HS-5 (cell line): Measurements from ENCODE around the gene TGFBR3.
A peak's percentile ranks its signal among the peaks of the same experiment; 100 is the strongest.

Experiments used
- DNase-seq: peaks from one replicate; pipeline ENCODE4 v3.0.0-alpha.2; 2012; ENCODE audit warnings: low read depth

TGFBR3 gene

DNA sequence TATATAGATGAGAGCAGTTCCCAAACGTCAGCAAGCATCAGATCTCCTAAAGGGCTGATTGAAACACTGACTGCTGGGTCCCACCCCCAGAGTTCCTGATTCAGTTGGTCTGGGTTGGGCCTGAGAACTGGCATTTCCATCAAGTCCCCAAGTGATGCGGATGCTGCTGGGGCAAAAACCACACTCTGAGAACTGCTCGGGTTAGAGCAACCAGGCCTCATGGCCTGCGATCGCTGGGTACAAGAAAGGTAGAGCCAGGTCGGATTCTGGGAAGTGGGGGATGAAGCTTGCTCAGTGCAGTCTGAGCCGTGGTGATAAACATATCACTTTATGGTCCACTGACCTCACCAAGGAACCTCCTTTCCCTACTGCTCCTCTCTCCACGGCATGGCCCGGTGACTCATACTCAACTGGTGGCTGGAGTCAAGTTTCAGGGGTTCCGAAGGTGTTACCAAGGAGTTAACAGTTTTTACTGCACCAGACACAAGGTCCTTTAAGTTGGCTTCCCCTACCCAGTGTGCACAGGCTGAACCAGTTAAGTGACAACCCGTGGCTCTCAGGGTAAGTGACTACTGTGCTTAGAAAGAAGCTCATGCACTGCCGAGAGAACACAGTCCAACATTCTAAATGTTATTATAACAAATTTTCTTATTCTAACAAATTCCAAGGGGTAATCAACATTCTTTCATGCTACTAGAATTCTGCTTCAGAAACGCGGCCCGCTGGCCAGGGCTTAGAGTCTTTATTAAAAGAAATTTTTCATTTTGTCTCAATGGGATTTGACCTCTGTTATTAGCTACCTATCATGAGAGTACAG is 153.5 kb downstream of the TGFBR3 start:
- no peak for DNase-seq

DNA sequence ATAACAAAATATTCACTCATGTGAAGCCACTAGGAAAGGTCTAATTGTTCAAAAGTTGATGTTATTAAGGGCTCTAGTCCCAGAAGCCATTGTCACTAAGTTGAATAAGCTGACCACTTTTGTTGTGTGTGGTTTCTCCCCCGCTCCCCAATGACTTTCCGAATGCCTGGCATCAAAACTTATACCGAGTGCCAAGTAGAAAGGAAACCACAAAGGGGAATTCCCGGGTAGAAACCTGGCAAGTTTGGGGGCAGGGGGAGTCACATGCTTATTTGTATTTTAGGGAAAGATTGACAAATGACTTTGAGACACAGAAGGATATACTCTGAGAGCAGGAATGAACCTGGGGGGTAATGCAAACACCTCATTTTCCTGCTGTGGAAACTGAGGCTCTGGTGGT is 154.1 kb downstream of the TGFBR3 start:
- no peak for DNase-seq

DNA sequence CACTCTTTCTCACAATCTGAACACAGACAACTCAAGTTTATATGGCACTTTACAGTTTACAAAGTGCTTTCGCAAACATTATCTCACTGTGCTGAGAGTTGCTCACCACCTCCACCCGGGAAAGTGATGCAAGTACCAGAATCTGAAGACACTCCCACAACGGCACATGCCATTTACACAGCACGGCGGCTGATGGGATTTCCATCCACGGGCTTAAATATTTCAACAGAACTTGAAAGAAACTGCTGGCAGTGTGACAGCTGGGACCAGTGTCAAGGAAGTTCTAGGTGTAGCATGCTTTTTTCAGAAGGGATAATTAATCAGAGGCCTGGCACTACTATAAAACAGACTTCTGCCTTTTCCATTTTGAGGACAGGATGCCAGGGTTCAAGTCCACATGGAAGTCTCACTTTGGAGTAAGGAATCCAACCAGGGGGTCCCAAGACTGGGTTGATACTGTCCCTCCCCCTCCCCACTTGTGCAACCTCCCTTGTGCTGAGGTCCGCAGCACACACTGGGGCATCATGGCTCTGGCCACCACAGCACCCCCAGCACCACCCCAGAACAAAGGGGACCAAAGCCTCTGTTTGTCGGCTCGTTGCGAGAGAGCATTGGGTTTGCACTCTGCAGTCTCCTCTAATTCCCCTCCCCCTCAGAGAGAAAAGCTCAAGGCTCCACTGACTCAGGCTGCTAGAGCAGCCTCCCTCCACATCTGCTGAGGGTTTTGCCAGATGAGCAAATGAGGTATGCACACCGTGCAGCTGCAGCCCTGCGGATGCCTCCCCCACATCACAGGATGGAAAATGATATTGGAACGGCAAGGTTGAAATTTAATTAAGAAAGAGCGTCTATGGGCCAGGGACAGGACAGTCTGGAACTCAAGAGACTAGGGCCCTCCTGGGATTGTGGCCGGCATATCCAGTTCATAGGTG is 154.9 kb downstream of the TGFBR3 start:
- no peak for DNase-seq

DNA sequence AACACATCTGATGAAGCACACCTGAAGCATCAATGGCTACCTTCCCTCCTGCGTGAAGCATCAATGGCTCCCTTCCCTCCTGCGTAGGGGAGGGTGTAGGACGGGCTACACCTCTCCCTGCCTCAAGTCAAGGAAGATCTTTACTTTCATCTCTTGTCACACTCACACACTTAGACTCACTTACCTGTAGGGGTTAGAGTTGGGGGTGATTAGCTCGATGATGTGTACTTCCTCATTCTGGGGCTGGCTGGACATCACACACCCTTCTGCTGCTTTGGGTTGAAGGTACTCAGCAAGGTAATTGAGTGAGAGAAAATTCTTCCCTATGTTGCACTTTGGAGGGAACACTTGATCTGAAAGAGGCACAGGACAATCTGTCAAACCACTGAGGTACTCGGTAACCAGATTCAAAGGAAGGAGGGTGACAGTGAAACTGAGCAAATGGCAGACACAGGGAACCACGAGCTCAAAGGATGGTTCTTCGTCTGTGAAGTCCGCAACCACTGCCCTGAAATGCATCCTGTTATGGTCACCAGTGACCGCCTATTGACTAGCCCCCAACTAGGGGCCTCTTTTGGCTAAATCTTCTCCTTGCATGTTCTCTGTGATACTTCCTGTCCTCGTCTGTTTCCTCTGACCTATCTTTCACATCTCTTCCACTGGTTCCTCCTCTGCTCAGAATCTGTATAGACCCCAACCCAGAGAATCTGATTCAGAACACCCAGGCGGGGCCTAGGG is 156.2 kb downstream of the TGFBR3 start:
- DNase-seq: no peak

DNA sequence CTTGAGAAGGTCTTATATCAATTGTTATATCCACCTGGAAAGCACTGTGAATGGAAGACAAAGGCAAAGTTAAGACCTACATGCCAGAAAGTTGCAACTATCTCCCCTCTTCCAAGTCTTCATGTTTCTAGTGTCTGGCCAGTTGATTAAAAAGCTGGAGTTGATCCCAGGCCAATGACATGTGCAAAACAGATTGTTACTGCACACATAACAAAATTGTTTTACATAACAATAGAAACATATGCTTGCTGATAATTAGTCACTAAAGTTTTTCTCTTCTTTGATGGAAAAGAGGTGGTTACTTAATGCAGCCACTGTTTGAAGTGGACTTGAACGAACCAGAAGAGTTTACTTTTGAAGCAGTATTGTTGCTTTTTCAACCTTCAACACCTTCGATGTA is 158.2 kb downstream of the TGFBR3 start:
- no peak for DNase-seq

DNA sequence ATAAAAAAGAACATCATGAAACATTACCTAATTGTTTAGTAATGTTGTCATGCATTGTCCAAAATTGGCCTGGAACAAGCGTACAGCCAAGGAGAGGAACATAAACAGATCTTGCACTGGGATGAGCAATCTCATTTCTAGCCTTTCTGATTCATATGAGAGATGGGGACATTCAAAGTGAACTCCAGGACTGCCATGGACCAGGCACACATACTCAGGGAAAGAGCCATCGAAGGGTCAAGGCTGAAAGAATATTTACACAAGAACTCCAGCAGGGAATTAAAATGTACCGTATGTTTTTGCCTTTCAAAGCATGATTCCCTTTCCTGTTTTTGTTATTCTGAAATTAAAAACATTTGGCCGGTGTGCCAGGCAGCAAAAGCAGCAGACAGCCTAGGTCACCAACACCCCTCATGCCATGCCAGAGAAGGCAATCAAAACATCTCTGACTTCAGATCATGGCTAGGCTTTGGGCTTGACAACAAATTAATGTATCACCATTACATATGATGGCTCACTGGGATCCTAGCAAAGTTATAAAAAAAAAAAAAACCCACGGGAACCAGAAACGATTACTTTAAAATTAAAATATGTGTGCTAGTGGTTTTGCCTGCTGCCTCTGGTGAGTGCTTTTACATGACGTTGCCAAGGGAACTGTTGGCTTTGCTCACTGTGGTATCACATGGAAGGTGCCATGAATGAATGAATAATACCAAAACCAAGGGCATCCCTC is 159.8 kb downstream of the TGFBR3 start:
- peak; percentile 49 for DNase-seq

DNA sequence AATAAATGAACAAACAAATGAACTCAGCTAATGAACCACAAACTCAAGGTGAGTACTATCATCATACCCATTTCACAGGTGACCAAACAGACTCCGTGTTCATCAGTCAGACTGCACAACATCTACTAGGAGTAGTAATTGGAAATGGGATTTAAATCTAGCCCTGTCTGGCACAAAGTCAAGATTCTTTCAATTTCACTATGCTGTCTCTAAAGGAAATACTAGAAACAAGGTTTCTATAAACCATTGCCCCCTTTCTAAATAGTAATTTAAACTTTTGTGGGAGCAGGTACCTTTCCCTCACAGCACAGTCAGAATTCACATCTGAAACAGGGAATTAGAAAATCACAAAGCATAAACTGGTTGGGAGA is 160.3 kb downstream of the TGFBR3 start:
- no peak for DNase-seq

DNA sequence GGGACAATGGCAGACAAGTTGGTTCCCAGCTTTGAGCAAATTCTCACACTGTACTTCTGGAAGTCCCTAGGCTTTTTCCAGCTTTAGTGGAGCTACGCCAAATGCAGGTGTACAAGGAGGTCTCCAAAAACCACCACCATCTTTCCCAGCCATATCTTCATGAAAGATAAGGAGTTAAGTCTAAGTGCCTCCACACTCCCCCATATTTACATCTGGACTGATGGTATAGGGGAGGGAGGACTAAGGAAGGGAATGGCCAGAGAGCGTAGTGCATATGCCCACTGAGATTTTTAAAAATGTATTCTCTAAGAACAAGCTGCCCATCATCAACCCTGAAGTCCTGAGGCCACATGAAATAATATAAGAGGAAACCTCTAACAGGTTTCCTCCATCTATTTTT is 161.3 kb downstream of the TGFBR3 start:
- DNase-seq: no peak

DNA sequence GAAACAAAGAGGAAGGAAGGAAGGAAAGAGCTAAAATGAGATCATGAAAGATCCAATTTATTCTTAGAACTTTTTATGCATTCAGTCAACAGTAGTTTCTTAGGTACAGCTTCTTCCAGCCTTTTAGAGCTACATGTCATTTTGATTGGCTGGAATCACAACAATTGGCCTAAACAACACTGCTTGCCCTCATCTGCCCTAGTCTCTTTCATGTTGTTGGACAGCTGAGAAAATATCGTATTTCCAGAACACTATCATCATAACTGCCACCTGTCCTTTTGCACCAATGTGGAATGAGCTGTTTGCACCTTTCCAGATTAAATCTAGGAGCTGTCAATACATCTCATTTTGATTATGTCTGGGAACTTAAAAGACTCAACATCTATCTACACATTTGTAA is 161.7 kb downstream of the TGFBR3 start:
- DNase-seq: no peak

DNA sequence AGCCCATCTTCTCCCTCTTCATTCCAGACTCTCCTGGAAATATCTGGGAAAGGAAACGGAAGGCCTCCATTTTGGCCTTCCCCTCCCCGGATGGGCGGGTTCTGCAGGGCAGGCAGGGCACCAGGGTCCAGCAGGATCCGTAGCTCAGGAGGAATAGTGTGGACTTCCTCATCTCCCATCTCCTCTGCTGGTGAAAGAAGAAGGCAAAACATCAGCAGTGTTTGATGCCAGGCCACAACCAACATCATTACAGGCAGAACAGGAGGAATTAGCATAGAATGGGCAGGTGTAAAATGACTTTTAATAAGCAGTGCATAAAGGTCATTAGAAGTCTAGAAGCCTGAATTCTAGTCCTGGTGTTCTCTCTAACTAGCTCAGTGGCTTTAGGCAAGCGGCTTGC is 165.9 kb downstream of the TGFBR3 start:
- DNase-seq: no peak

DNA sequence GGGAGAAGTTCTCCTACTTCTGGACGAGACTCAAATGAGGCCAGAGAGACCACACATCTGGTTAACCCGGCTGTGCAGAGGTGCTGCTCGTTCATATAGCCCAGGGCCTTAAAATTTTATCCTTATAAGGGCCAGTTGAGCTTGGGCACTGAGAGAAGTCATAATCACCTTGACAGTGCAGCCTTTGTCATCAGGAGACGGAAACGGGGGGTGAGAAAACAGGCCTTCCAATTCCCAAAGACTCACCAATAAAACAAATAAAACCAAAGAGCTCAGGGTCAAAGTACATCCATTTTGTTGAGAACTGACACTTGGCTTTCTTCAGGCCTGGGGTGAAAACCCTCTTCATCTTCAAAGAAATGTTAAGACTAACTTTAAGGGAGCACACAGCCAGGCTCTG is 167.1 kb downstream of the TGFBR3 start:
- DNase-seq: no peak

DNA sequence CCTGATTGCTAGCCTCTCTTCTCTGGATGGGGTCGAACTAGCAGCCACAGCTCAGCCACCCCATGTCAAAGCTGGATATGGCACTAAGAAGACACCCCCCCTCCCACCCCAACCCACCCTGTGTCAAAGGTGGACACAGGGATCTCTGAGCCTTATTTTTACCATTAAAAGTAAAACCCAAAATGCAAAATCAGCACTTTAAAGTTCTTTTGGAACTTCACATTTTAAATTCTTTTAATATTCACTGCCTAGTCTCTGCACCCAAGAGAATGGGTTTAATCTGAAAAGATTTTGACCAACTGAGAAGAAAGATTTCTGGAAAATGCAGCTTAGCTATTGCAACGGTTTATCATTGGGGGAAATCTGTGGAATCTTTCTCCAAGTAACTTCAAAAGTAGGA is 167.6 kb downstream of the TGFBR3 start:
- DNase-seq: no peak

DNA sequence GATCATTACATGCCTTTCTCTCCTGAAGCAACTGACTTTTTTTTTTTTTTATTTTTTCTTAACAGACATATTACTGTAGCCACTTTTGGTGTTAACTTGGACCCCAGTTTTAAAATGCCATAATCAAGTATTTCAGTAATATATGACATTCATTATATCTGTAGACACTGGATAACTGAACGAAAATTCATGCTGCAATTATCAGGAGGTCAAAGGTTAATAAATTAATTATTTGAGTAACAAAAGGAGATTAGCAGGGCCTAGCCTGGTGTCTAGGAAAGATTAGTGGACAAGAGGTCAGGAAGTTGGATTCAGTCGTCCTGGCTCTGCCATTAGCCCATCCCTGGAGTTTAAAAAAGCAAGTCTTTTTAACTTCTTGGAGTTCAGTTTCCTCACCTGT is 168.1 kb downstream of the TGFBR3 start:
- no peak for DNase-seq

DNA sequence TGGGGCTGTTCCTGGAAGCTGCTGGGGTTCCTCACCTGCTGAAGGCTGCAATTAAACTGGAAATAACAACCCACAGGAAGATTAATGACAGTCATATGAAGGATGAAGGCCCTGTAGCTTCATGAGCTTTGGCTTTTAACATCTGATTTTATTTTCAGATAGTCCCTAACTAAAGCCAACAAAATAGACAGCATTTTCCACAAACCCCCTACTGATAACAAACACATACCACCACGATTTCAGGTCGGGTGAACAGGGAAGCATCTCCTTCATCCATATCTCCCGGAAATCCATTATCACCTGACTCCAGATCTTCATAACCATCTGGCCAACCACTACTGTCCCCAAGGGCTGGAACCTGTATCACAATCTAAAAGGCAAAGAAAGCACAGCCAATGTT is 169.6 kb downstream of the TGFBR3 start:
- DNase-seq: no peak

DNA sequence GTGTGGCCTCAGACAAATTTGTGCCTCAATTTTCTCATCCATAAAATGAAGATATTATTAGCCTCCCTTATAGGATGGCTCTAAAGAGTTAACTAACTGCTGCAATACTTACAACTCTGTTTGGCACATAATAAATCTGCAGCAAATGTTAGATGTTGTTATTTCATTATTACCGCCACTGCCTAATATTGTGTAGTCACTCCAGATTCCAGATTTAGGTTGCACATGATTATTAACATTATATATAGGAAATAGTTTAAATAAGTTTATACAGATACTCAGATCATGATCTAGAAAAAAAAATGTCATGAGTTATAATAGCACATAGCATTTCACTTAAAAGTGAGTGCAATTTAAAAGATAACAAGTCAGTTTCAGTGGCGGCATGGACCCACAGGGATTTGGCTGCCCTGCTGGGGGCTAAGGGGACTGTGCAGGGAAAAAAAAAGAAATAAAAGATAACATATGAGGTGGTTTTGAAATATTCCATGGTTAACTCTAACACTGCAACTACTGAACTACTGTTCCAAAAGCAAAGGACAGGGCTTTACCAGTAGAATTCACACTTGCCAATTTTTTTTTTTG is 170.4 kb downstream of the TGFBR3 start:
- no peak for DNase-seq

DNA sequence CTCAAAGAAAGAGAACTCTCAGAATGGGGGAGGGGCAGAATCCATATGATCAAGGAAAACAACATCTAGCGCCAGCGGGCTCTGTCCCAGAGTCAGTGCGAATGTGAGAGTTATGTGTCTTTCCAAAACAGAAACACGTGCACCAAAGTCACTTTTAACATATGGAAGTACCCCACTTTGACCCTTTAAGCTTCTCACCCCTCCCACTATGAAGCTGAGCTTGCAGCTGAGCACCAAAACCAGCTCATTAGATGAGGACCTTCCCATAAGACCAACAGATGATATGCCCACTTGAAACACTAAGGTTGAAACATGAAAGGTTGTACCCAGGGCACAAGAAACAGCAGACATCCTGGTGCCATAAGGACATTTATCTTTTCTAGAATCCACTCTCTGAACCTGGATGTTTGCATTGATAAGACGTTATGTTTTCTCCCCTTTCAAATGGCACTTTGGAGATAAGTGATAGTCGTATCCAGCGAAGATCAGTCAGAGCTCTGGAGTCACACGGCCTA is 171.0 kb downstream of the TGFBR3 start:
- DNase-seq: no peak

DNA sequence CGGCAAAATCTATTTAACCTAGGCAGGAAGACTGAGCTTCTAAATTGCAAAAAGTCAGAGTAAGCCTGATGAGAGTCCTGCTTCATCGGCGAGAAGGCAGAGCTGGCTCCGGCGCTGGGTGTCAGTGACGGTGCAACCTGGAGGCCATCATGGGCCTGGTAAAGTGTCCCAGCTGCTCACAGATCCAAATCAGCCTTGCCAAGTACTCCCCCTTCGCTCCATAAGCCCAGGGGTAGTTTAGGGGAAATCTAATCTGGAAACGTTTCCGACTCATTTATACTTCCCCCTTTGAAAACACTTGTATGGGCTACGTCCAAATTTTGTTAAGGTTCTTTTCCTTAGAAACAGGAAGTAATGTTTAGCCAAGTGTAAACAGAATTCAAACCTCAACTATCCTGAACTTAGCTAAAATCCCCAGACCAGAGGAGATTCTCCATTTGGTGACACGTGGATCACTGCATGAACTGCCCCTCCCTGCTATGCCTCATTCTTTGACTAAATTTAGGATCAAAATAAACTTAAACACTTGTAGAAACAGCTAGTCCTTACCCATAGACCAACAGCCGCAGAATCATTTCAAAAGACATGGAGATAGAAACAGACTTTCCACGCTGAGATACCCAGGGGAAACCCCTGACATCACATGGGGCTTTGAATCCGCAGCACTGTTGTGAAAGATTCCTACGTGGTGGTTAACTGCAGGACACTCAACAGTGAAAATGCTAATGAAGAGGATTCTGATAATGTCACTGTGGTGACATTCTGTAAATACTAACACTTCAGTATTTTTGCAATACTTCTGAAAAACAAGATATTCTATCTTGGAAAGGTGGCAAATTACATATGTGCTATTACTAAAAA is 172.7 kb downstream of the TGFBR3 start:
- DNase-seq: no peak

DNA sequence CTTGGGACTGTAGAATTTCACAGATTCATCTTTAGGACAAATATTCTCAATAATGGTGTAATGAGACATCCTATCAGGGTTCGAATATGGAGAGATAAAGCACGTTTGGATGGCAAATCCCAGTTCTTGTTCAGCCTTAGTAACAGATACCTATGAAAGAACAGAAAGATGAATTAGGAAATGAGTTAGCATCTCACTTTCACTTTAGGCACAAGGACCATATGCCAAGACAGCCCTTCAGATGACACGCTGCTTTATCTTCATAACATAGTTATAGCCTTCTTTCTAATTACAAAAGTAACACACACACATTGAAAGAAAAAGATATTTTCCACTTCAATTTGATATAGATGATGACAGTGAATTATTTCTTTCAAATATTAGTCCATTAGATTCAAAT is 173.6 kb downstream of the TGFBR3 start:
- no peak for DNase-seq

DNA sequence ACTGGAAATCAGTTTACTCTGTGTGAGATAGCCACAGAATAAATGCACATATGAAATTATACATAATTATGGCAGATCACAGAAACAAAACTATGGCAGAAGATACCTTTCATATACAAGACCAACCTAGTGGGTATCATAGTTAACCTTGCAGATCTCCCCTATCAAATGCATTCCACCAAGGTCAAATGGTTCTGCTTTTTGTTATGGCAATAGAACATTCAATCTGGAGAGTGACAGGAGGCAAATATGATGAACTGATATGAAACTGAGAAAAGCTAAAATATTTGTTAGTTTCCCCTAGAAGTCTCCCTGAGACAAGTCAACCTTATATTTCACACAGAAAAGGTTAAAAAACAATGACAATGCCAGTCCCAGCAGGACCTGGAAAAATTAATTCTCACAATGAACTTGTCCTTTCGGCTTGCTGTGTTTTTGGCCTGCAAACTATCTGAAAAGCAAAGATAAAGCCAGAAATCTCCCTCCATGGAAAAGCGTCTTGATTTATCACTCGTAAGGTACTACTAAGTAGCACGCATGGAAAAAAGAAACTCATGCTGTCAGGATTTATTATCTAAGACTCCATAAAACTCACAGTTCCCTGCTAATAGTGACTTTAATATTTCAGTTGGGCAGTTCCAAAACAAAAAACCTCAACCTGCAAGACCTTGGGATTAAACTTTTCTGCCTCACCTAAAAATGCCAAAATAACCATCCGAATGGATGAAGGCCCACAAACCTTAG is 174.3 kb downstream of the TGFBR3 start:
- DNase-seq: no peak

DNA sequence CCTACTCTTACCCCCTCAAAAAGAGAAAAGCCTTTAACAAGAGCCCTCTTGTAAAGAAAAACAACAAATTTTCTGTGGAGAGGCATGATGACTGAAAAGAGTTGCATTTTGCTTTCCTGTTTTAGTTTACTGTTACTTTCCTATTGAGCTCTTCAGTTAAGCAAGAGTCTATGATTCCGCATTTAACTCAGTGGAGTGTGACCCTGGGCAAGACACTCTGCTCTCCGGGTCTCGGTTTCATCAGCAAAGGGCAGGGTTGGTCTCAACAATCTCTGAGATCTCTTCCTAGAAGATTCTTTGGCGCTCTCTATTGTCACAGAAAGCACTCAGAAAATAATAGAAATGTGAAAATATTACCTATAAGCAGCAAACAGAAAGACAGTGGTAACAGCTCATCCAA is 175.7 kb downstream of the TGFBR3 start:
- DNase-seq: no peak
